Iris pigment epithelial cell (primary cell): ENCODE results near the gene DDHD1.

Experiments used
- DNase-seq: peaks from one replicate; pipeline ENCODE4 v3.0.0-alpha.2; 2011; ENCODE audit warnings: low read depth

Gene DDHD1

DNA sequence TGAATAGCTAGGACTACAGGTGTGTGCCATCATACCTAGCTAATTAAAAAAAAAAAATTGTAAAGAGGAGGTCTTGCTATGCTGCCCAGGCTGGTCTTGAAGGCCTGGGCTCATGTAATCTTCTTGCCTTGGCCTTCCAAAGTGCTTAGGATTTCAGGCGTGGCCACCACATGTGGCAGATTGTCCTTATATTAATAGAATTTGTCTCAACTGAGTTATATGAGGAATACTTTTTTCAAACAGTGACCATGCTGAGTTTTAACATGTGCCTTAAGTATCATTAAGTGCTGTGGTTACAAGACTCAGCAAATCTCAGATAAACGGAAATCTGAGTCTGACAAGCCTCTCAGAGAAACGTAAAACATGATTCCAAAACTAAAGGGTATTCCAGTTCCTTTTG is 119.1 kb downstream of the DDHD1 start:
- DNase-seq: no peak

DNA sequence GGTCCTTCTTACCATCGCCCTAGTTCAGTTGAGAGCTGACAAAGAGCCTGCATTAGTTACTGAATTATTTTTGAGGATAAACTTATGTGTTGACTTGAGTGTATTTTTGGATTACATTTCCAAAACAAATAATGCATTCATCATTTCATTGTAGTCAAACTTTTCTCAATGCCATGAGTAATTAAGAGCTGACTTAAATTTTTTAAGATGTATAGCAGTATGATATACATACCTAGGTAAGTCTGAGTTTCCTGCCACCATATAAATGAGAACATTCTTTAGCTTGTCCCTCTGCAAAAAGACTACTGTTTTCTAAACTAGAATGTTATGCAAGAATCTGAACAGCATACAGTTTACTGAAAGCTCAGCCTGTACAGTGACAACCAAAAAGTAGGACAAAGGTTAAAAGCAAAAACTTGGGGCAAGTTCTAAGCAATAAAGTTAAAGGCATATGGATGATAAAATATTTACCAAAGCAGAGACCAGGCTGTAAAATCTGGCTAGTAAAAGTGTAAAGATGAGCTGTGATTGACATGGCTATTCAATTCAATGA is 120.2 kb downstream of the DDHD1 start:
- DNase-seq: no peak

GRCh38 chr14:53032161-53032803 is 120.8 kb downstream of the DDHD1 start:
- DNase-seq: peak; percentile 79

DNA sequence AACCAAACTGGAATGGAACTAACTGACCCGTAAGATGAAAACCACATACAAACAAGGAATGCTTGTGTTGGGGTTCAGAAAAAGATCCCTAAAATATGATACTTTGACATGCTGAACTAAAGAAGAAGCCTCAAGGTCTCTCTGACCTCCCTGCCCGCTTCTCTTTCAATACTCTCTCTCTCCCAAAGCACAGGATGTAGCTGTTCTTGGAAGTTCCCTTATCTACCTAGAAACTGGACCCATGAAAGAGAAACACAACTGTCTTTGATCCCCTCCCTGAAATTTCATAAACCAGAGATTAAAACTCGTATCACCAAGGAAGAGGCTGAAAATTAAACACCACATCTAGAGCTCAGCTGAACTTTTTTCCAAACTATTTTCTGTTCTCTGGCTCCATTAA is 125.6 kb downstream of the DDHD1 start:
- no peak for DNase-seq

DNA sequence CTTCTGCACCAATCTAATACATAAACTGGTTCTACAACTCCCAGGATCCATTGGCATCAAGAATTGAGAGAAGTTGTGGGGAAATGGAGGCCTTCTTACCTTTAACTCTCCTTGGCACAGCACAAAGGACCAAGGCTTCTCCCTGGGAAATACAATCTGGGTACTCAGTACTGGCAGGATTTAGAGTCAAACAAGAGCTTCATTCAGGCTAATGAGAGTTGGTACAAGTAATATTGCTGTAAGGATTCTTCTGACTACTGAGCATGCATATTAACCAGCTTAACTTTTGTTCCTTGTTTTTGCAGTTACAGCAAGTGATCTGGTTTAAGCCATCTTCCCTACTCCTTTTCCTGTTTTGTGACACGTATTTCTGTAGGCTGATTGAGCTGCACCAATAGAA is 126.1 kb downstream of the DDHD1 start:
- no peak for DNase-seq

GRCh38 chr14:53023325-53023724 is 129.8 kb downstream of the DDHD1 start:
- DNase-seq: no peak

DNA sequence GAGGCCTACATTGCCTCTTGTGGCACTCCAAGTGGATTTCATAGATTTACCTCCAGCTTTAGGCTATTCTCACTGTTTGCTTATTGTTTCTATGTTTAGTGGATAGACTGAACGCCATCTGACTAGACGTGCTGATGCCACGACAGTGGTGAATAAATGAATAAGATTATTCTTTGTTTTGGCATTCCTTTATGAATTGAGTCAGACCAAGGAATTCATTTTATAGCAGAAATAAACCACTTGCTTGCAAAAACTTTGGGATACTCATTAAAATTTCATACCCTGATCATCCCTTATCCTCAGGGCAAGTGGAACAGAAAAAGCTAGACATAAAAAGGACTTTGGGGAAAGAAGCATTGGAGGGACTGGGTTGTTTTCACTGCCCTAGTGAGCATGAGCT is 130.5 kb downstream of the DDHD1 start:
- DNase-seq: no peak

- DNase-seq: no peak
These were observed 132.8 kb downstream of the DDHD1 start for GRCh38 chr14:53020193-53020932.

- DNase-seq: no peak
These were observed 133.7 kb downstream of the DDHD1 start for GRCh38 chr14:53019406-53019805.

DNA sequence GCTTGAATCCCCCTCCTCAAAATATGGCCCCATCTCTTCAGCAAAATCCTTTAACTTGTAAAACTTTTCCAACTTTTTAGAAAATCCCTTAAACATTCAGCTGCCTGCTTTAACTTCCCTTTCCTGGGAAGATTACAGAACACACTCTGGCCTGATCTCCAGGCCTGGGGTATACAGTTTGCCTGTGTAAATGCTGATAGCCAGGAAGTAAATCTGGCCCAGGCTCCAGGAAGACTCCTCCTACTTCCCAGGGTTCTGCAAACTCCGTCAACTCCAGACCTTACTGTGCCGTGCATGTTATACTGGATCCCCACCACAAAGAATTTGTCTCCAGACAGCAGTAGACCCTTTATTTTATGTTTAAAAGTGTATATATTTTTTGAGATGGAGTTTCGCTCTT is 135.3 kb downstream of the DDHD1 start:
- no peak for DNase-seq

- DNase-seq: no peak
These were observed 136.2 kb downstream of the DDHD1 start for GRCh38 chr14:53016919-53017318.

- DNase-seq: peak; percentile 29
These were observed 136.6 kb downstream of the DDHD1 start for GRCh38 chr14:53016491-53016890.

DNA sequence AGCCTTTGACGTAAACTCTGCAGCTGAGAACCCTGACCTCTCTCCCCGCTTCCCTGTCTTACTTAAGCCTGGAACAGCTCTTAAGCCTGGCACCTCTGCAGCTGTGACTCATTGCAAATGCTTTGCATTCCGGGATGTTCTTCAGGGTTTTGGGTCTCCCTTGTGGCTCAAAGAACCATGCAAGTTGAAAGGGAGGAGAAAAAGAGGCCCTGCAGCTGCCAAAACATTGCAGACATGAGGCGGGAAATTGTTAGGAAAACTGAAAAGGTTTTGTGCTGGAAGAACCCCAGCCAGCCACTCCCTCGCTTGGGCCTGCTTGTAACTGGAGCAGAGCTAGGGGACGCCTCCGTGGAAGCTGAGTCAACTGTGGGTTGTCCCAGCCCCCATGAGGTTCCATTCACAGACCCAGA is 142.1 kb downstream of the DDHD1 start:
- peak; percentile 98 for DNase-seq

GRCh38 chr14:53010193-53011040 is 142.7 kb downstream of the DDHD1 start:
- DNase-seq: no peak

GRCh38 chr14:53006931-53007562 is 146.1 kb downstream of the DDHD1 start:
- no peak for DNase-seq

GRCh38 chr14:53004976-53005375 is 148.1 kb downstream of the DDHD1 start:
- peak; percentile 17 for DNase-seq

GRCh38 chr14:53003776-53004175 is 149.3 kb downstream of the DDHD1 start:
- DNase-seq: no peak

DNA sequence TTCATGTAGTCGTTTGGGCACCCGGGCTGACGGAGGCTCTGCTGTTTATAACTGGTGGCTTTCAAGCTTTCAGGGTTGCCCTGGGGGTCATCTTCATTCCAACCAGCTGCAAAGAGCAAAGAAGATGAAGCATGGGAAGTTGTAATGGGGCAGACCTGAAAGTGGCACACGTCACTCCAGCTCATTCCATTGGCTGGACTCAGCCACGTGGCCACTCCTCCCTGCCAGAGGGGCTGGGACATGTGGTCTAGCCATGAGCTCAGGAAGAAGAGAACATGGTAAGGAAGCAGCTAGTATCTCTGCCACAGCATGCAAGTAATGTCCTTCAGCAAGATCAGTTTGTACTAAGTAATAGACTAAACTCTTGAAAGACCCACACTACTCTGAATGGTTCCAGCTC is 150.5 kb downstream of the DDHD1 start:
- no peak for DNase-seq

DNA sequence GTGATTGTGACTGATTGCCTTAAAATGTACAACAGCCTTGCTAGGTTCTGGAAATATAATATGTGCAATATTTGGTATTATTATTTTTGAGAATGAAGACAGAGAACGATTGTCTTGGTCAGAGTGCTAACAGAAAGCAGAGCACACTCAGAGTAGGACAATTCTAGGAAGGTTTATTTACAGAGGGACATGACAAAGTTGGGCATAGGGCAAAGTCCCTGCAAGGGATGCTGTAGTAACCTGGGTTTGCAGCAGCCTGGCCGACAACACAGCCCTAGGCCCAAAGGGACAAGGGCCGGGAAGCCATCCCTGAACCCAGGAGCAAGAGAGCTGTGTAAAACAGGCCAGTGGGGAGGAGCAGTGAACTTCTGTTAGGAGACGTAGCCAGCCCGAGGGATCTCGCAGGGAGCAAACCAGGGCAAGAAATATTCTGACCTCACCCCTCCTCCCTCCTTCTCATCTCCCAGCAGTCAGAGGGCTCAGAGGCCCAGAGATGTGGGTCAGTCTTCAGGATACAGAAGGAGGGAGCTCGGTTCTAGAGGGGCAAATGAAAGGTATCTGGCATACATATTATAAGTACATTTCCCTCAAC is 151.2 kb downstream of the DDHD1 start:
- no peak for DNase-seq

DNA sequence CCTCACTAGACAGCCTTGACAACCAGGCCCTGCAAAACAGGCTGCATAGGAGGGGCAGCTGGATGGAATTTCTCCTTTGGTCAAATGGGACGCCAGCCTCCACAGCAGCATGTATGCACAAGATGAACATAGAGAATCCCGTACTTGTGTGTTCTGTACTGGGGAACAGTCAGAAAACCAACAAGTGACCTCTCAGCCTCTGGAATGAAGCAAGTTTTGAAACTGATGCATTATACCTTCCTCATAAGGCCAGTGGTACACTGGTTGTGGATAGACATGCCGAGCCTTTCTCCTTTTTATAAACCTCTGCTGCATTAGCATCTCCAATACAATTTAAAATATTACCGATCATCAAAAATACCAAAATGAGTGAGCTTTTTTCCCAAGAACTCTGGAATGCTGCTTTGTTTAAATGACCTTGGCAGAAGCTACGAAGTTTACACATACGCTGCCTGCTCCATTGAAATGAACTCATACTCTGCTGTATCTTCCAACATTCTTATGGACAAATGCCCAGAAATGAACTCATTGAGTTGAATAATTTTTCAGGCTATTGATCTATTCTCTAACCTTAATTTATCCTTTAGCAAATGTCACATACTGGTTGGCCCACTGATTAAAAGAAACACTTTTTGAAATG is 154.6 kb downstream of the DDHD1 start:
- DNase-seq: peak; percentile 91

DNA sequence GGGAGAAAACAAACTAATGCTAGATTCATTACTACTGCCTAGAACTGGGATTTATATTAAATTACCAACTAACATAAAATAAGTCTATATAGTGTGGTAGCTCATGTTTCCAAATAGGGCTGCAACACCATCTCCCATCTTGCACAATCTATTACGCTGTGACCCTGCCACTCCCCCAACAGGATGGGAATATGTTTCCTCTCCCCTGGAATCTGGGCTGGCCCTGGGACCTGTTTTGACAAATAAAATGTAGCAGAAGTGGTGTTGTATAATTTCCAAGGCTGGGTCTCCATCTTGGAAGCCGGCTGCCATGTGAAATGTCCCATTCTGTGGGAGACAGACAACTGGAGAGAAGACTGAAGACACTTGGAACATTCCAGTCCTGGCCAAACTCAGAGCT is 156.6 kb downstream of the DDHD1 start:
- DNase-seq: no peak
